MCF 10A (cell line): Measurements from ENCODE around the gene RBM26. TPM values are rescaled to one million over a fixed set of nuclear protein-coding genes. Genes with fewer than 3 reads are reported as not detected.
A peak's percentile ranks its signal among the peaks of the same experiment; 100 is the strongest.

Experiments used
- BruUV-seq: library from RNA; stranded (reverse); fragments of 400-500 nt; replicated peaks from 2 replicates; lab custom pipeline; 2021; lab: Mats Ljungman, UMichigan
- CTCF ChIA-PET: fragments of 300-600 bp; sonication (Branson Sonifier 250); formaldehyde crosslinking; extraction: SDS; loops from one replicate; lab custom pipeline; 2021; ENCODE audit warnings: antibody characterized with exemption, inconsistent platforms; lab: Yijun Ruan, JAX
- POLR2A ChIA-PET: fragments of 300-600, 350-650 bp; sonication (Branson Sonifier 250); formaldehyde crosslinking; extraction: SDS; loops from one replicate; lab custom pipeline; 2020; ENCODE audit warnings: antibody characterized with exemption, inconsistent platforms; lab: Yijun Ruan, JAX
- DNase-seq: peaks from one replicate; pipeline ENCODE4 v3.0.0-alpha.2; 2018; ENCODE audit not compliant: unreplicated experiment
- H3K27ac Mint-ChIP-seq: one replicate; pipeline ENCODE4 v1.8.0; 2022; ENCODE audit warnings: mild to moderate bottlenecking, low read depth, mixed read lengths; ENCODE audit not compliant: unreplicated experiment
- H3K27me3 Mint-ChIP-seq: one replicate; pipeline ENCODE4 v1.8.0; 2022; ENCODE audit warnings: mixed read lengths; ENCODE audit not compliant: insufficient read depth, unreplicated experiment
- H3K36me3 Mint-ChIP-seq: one replicate; pipeline ENCODE4 v1.8.0; 2022; ENCODE audit warnings: mild to moderate bottlenecking, moderate library complexity, mixed read lengths; ENCODE audit not compliant: insufficient read depth, unreplicated experiment
- H3K4me1 Mint-ChIP-seq: one replicate; pipeline ENCODE4 v1.8.0; 2022; ENCODE audit warnings: mixed read lengths; ENCODE audit not compliant: insufficient read depth, unreplicated experiment
- H3K4me3 Mint-ChIP-seq: one replicate; pipeline ENCODE4 v1.8.0; 2022; ENCODE audit warnings: mild to moderate bottlenecking, moderate library complexity, mixed read lengths; ENCODE audit not compliant: unreplicated experiment
- H3K9me3 Mint-ChIP-seq: one replicate; pipeline ENCODE4 v1.8.0; 2022; ENCODE audit warnings: mixed read lengths; ENCODE audit not compliant: unreplicated experiment
- CTCF ChIP-seq: fragments of 200-600 bp; IDR thresholded peaks from one replicate; pipeline ENCODE4 v1.8.0; 2022; ENCODE audit warnings: antibody characterized with exemption, mild to moderate bottlenecking; ENCODE audit not compliant: unreplicated experiment
- intact Hi-C: fragments of 100-400 bp; cut with micrococcal nuclease; formaldehyde crosslinking; loops from 2 replicates; pipeline ENCODE4 v1.14.1; 2022
- total RNA-seq: library from RNA; stranded (reverse); gene quantifications from 2 replicates; pipeline ENCODE4 v1.2.3, GENCODE V29; 2022

RBM26 gene
- total RNA-seq, 1 experiment from 2014 or later, result 72.6 TPM

- DNase-seq, result no peak
- POLR2A ChIA-PET, result interaction anchor here (0.6 to 6.9 kb wide), 28 partner anchors 9 to 1067 kb away, joined by 3 to 126 read pairs (median 4); partner anchors contain the start of gene NDFIP2
- TF ChIP-seq CTCF, result peak; percentile 9
- Mint-ChIP-seq H3K27ac (peak overlapping the region; percentile 91), H3K27me3 (no peaks in the 10 kb centered on the region), H3K4me1 (peaks cover 24% of the 10 kb centered on the region), H3K9me3 (no peaks in the 10 kb centered on the region), H3K36me3 (peaks cover 6% of the 10 kb centered on the region), H3K4me3 (no peak overlapping the region)
- CTCF ChIA-PET, result interaction anchor here (0.7 to 2.9 kb wide), 5 partner anchors 15 to 138 kb away, joined by 3 to 19 read pairs (median 5); no protein-coding TSS in a partner anchor
- intact Hi-C loops, result loop anchor here (5.0 kb wide), 1 partner anchor 76 kb away; the partner anchor contains the start of gene NDFIP2
- TSS peak; percentile 80 for BruUV-seq
These were observed 498 bp upstream of the RBM26 start for GRCh38 chr13:79406597-79406908.

DNA sequence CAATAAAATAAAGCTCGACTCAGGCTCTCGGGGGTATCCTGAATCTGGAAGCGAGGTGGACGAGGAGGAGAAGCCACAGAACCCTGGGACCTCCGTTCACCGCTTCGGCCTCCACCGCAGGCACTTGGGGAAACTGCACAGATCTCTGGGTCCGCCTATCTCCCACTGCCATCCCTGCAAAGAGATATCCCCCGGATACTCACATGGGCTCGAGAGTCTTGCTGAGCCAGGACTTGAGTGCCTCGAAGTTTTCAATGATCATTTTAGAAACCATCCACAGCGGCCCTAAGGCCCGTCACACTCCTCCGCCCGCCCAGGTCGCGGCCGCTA, 589 bp downstream of the RBM26 start:
- H3K4me3 Mint-ChIP-seq, result no peak overlapping the region
- intact Hi-C loops, result loop anchor here (5.0 kb wide), 1 partner anchor 77 kb away; the partner anchor contains the start of gene NDFIP2
- H3K9me3 Mint-ChIP-seq, result no peaks in the 10 kb centered on the region
- peak overlapping the region; percentile 91 for H3K27ac Mint-ChIP-seq
- peaks cover 12% of the 10 kb centered on the region for H3K36me3 Mint-ChIP-seq
- ChIA-PET CTCF (interaction anchor here (0.7 to 2.9 kb wide), 9 partner anchors 11 to 421 kb away, joined by 3 to 19 read pairs (median 4); no protein-coding TSS in a partner anchor), POLR2A (interaction anchor here (0.7 to 6.9 kb wide), 27 partner anchors 10 to 934 kb away, joined by 3 to 126 read pairs (median 5); partner anchors contain the start of gene NDFIP2)
- DNase-seq, result peak; percentile 40
- H3K4me1 Mint-ChIP-seq, result peaks cover 27% of the 10 kb centered on the region
- TF ChIP-seq CTCF, result no peak
- BruUV-seq, result no TSS peak
- no peaks in the 10 kb centered on the region for H3K27me3 Mint-ChIP-seq

DNA sequence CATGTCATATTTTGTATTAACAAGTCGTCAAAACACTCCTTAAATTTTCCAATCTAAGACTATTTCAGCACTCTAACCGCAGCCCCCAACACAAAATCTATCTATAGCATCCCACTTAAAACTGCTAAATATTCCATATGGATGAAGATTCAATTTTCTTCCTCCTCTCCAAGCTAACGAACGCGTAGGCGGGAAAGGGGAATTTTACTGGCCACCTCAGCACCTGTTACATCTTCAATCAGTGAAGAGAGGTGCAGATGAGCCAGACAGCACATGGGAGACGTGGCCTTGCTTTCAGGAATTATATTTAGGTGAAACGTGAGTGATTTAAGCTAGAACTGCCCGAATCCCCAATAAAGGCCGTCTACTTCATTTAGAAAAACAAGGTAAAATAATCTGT, 1.1 kb downstream of the RBM26 start:
- no peak for TF ChIP-seq CTCF
- Mint-ChIP-seq H3K4me1 (peaks cover 31% of the 10 kb centered on the region), H3K4me3 (no peak overlapping the region), H3K27me3 (no peaks in the 10 kb centered on the region), H3K9me3 (no peaks in the 10 kb centered on the region), H3K27ac (no peak overlapping the region), H3K36me3 (peaks cover 17% of the 10 kb centered on the region)
- CTCF ChIA-PET, result interaction anchor here (0.6 to 2.9 kb wide), 7 partner anchors 8 to 422 kb away, joined by 3 to 19 read pairs (median 3); no protein-coding TSS in a partner anchor
- POLR2A ChIA-PET, result interaction anchor here (0.8 to 6.9 kb wide), 16 partner anchors 9 to 935 kb away, joined by 3 to 126 read pairs (median 4); partner anchors contain the start of gene NDFIP2
- intact Hi-C loops, result loop anchor here (5.0 kb wide), 1 partner anchor 77 kb away; the partner anchor contains the start of gene NDFIP2
- peak; percentile 39 for DNase-seq
- BruUV-seq, result TSS peak; percentile 51

DNA sequence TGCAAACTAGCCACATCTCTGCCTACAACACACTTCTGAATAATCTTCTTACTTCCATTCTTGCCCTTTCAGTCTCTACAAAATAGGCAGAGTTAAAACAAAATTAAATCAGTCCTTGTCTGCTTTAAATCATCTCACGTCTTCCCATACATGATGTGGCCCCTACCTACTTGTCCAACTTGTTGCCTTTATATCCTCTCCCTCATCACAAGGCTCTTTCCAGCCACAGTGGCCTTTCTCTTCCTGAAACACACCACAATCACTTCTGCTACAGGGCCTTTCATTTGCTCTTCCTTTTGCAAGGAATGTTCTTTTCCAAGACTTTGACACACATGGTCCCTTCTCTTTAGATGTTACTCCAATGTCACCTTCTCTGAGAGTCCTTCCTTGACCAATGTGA, 1.7 kb downstream of the RBM26 start:
- Mint-ChIP-seq H3K9me3 (no peaks in the 10 kb centered on the region), H3K36me3 (peaks cover 23% of the 10 kb centered on the region), H3K27me3 (no peaks in the 10 kb centered on the region), H3K4me1 (peaks cover 37% of the 10 kb centered on the region), H3K27ac (no peak overlapping the region), H3K4me3 (no peak overlapping the region)
- BruUV-seq, result no TSS peak
- TF ChIP-seq CTCF, result no peak
- intact Hi-C loops, result no loop called here
- DNase-seq, result peak; percentile 11
- ChIA-PET CTCF (interaction anchor here (0.6 to 2.9 kb wide), 3 partner anchors 8 to 20 kb away, joined by 3 to 19 read pairs (median 4); no protein-coding TSS in a partner anchor), POLR2A (interaction anchor here (0.5 to 6.9 kb wide), 8 partner anchors 11 to 980 kb away, joined by 3 to 126 read pairs (median 4); partner anchors contain the start of gene NDFIP2)
